HFFc6 (cell line): ENCODE data around the gene SAMD8. TPM values are rescaled to one million over a fixed set of nuclear protein-coding genes. Genes with fewer than 3 reads are reported as not detected.
"Not testable (repeated sequence)": the region's sequence is repeated elsewhere in the genome, so short reads cannot be mapped to it uniquely, and the experiment has no call there.

Experiments
- DNase-seq: peaks from one replicate; pipeline ENCODE4 v3.0.0-alpha.2; 2018
- H3K27ac Mint-ChIP-seq: 2 replicates; pipeline ENCODE4 v1.8.0; 2020; ENCODE audit warnings: mild to moderate bottlenecking, mixed read lengths
- H3K27me3 Mint-ChIP-seq: 2 replicates; pipeline ENCODE4 v1.8.0; 2021; ENCODE audit warnings: mild to moderate bottlenecking, moderate library complexity, mixed read lengths; ENCODE audit not compliant: insufficient read depth
- H3K36me3 Mint-ChIP-seq: 2 replicates; pipeline ENCODE4 v1.8.0; 2021; ENCODE audit warnings: low read depth, mixed read lengths
- H3K4me1 Mint-ChIP-seq: 2 replicates; pipeline ENCODE4 v1.8.0; 2020; ENCODE audit warnings: low read depth, mixed read lengths
- H3K4me3 Mint-ChIP-seq: 2 replicates; pipeline ENCODE4 v1.8.0; 2020; ENCODE audit warnings: mild to moderate bottlenecking, moderate library complexity, mixed read lengths
- H3K9me3 Mint-ChIP-seq: 2 replicates; pipeline ENCODE4 v1.8.0; 2020; ENCODE audit warnings: mild to moderate bottlenecking, mixed read lengths
- CTCF ChIP-seq: fragments of 200-600 bp; sonication (generic); IDR thresholded peaks from 2 replicates; pipeline ENCODE4 v1.5.0; 2021; ENCODE audit warnings: antibody characterized with exemption, mild to moderate bottlenecking
- total RNA-seq, 6 experiments: library from RNA; stranded (reverse); fragmentation: NEBNext Ultra II Directional; extraction: Animal tissue kit (Norgen Biotek cat#: 25700); gene quantifications; 2 replicates in 1 of 6; 3 replicates in 5 of 6; pipeline ENCODE4 v1.2.3, GENCODE V29; 2021

SAMD8 gene
- total RNA-seq, 6 experiments from 2014 or later, result 26.5 to 31.5 (median 29.9) TPM

GRCh38 chr10:75209921-75210281, 98.4 kb downstream of the SAMD8 start:
- Mint-ChIP-seq H3K27me3 (peaks cover 6% of the 10 kb centered on the region), H3K4me1 (peaks cover 63% of the 10 kb centered on the region), H3K4me3 (peak overlapping the region; percentile 99), H3K27ac (peak overlapping the region; percentile 100), H3K36me3 (peaks cover 33% of the 10 kb centered on the region), H3K9me3 (no peaks in the 10 kb centered on the region)
- TF ChIP-seq CTCF, result no peak
- peak; percentile 35 for DNase-seq

GRCh38 chr10:75210282-75211006, 99.0 kb downstream of the SAMD8 start, which contains the start of gene VDAC2:
TSS of gene VDAC2 (plus strand) at chr10:75210796. CDS start at chr10:75211159, 363 bp downstream.
- 0 out of 2 replicates have a peak, but pooled peaks have one; percentile 8 for TF ChIP-seq CTCF
- DNase-seq, result peak; percentile 80
- Mint-ChIP-seq H3K36me3 (peaks cover 34% of the 10 kb centered on the region), H3K4me1 (peaks cover 61% of the 10 kb centered on the region), H3K4me3 (peak within 1 kb of the TSS; percentile 99), H3K9me3 (no peaks in the 10 kb centered on the region), H3K27me3 (peaks cover 6% of the 10 kb centered on the region), H3K27ac (peak within 1 kb of the TSS; percentile 100)

- Mint-ChIP-seq H3K4me1 (peaks cover 68% of the 10 kb centered on the region), H3K36me3 (peaks cover 38% of the 10 kb centered on the region), H3K27me3 (peaks cover 6% of the 10 kb centered on the region), H3K9me3 (no peaks in the 10 kb centered on the region), H3K27ac (peak overlapping the region; percentile 100), H3K4me3 (peak overlapping the region; percentile 96)
- peak; percentile 51 for DNase-seq
- peak; percentile 3; the same call in 1 of the 2 replicates for TF ChIP-seq CTCF
Observed at GRCh38 chr10:75211007-75211691, 99.7 kb downstream of the SAMD8 start.

GRCh38 chr10:75212343-75212742, 100.9 kb downstream of the SAMD8 start:
- Mint-ChIP-seq H3K36me3 (peaks cover 45% of the 10 kb centered on the region), H3K27me3 (peaks cover 6% of the 10 kb centered on the region), H3K9me3 (no peaks in the 10 kb centered on the region), H3K27ac (peak overlapping the region; percentile 100; the same call in 1 of the 2 replicates), H3K4me3 (peak overlapping the region; percentile 96), H3K4me1 (peaks cover 70% of the 10 kb centered on the region)
- DNase-seq, result no peak
- no peak for TF ChIP-seq CTCF

GRCh38 chr10:75220274-75220673, 108.8 kb downstream of the SAMD8 start:
- H3K27ac Mint-ChIP-seq, result peak overlapping the region; percentile 24
- no peak for DNase-seq
- H3K36me3 Mint-ChIP-seq, result peaks cover 54% of the 10 kb centered on the region
- no peak for TF ChIP-seq CTCF
- peaks cover 2% of the 10 kb centered on the region for H3K27me3 Mint-ChIP-seq
- peaks cover 58% of the 10 kb centered on the region for H3K4me1 Mint-ChIP-seq
- no peaks in the 10 kb centered on the region for H3K9me3 Mint-ChIP-seq
- no peak overlapping the region for H3K4me3 Mint-ChIP-seq

GRCh38 chr10:75221492-75221891, 110.0 kb downstream of the SAMD8 start:
- not testable (repeated sequence) for DNase-seq, H3K9me3 Mint-ChIP-seq, H3K27ac Mint-ChIP-seq, H3K27me3 Mint-ChIP-seq, H3K4me3 Mint-ChIP-seq
- Mint-ChIP-seq H3K4me1 (peaks cover 59% of the 10 kb centered on the region), H3K36me3 (peaks cover 46% of the 10 kb centered on the region)
